GM19438 (cell line): ENCODE results near the gene PTTG1.
A peak's percentile ranks its signal among the peaks of the same experiment; 100 is the strongest.

Experiments
- ATAC-seq: cut with Tn5 transposase; IDR thresholded peaks from one replicate; pipeline ENCODE4 v1.9.1; 2021; ENCODE audit warnings: low read depth; ENCODE audit not compliant: unreplicated experiment

Gene PTTG1

DNA sequence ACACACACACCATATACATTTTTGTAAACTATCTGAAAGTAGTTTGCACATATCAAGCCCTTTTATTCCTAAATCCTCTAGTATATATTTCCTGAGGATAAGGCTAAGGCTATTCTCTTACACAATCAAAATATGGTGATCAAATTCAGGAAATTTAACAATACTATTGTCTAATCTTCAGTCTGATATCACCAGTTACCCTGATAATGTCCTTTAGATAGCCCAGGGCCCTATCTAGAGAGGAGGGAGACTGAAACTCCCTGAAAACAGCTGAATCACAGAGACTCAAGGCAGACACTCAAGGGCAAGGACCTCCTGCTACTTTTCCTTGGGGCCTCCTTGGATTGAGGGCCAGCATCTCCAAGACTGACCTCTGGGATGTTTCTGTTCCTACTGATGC, 30.4 kb downstream of the PTTG1 start:
- ATAC-seq = no peak

DNA sequence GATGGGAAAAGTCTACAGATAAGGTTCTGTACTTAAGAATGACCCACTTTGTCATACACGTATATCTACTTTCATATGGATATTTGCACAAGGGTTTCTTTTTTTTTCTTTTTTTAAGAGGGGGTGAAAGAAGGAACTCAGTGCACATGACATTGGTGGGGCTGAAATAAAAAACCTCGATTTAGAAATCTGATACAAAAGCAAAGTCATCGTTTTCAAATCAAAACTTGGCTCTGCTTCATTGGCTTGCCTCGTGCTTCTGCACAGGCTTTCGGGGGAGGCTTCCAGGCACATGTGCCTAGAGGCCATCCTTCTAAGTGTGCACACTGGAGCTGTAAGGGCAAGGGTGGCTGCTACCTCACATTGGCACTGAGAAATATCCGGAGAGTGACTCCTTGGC, 31.1 kb downstream of the PTTG1 start:
- no peak for ATAC-seq

DNA sequence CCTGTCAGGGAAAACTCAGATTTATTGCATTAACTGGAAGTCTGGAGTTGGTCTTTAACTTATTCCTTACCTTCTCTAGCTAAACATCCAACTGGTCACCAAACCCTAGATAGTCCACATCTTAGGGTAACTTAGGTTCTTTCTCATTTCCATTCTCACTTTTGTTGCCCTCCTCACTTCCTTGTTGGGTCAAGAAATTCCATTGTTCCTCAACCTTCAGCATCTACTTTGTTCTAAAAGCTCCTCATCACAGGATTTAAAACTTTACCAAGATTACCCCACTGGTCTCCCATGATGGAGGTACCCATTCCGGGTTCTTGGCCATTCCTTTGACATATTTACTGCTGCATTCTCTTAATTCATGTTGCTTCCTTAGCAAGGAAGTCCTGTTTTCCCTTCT, 32.1 kb downstream of the PTTG1 start:
- no peak for ATAC-seq

DNA sequence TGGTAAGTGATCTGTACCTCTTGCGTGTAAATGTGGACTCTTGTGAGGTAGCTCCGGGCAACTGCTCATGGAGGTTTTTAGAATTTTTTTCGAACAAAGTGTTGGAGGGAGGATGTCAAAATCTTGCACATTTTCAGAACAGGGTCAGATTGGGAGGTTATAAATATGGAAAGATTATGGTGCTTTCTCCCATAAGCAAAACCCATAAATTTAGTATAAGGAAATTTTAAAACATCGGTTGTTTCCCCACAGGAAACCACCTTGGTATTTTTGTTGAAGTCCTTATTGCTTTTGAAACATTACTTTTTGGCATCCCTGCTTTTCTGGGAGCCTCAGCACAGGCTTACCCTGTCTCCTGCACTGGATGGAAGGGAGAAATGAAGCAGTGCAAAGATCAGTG, 33.9 kb downstream of the PTTG1 start:
- ATAC-seq = no peak

DNA sequence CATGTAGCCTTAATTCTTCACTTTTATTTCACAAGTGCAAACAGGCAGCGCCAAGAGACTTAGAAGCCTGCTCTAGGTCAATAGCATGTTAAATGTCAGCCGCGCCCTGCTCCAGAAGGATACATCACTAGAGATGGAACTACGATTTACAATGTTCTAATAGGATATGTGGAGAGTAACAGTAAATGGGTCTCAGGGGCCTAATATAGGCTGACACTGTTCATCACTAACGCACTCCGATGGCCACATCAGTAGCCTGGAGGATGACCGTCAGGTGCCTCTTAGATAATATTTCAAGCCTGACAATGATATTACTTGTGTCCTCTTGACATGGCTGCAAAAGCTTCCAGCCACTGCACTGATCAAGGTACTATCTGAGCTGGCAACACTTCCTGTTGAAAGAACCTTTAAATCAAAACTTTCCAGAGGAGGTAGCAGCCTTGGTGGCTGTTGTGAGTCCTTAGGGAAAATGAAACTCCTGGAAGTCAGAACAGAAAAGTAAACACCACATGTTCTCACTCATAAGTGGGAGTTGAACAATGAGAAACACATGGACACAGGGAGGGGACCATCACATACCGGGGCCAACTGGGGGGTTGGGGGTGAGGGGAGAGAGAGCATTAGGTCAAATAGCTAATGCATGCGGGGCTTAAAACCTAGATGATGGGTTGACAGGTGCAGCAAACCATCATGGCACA, 35.0 kb downstream of the PTTG1 start:
- ATAC-seq = no peak

DNA sequence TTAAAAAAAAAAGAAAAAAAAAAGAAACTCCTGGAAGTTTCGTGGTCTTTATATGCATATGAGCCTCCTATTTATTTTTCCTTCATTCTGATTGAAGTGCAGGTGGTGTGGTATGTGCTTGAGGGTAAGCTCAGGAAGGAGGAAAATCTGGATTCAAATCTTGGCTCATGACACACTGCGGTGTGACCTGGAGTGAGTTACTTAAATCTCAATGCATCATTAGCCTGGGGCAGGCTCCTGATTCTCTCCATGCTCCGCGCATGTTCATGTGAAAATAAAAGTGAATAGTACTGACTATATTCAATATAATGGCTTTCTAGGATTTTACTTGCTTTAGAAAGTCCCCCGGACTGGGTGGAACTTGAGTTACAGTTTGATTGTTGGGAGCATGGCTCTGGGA, 35.6 kb downstream of the PTTG1 start:
- no peak for ATAC-seq

DNA sequence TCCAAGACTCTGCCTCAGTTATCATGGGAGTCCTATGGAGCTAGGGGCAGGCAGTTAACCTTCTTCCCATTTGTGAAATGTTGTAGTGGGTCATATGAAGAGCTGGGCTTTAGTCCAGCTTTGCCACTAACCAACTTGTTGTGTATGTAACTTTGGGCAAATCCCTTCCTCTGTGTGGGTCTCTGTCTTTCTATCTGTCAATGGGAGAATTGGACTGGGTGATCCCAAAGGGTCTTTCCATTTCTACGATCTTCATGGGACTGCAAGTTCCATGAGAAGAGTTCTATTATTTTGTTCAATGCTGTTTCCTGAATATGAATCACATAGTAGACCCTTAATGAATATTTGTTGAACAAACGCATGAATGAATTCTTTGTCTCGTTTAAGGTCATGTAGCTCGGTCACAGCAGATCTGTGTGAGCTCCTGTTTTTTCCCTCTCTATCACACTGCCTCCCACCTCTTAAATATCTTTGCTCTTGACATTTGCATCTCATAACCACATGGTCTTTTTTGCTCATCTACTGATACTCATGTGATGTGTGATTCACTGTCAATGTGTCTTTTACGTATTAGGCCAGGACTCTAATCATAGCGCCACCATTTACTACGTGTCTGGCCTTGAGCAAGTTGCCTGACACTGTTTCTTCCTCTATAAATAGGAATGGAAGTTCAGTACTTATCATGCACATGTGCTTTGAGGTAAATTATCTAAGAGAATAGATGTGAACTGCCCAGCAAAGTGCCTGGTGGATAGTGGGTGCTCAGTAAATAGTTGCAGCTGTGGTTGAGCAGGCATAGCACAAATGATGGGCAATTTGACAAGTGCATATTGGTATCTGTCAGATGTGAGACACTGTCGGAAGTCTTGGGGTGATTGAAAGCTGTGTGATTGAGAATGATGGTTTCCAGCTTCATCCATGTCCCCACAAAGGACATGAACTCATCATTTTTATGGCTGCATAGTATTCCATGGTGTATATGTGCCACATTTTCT, 37.4 kb downstream of the PTTG1 start:
- ATAC-seq = no peak

DNA sequence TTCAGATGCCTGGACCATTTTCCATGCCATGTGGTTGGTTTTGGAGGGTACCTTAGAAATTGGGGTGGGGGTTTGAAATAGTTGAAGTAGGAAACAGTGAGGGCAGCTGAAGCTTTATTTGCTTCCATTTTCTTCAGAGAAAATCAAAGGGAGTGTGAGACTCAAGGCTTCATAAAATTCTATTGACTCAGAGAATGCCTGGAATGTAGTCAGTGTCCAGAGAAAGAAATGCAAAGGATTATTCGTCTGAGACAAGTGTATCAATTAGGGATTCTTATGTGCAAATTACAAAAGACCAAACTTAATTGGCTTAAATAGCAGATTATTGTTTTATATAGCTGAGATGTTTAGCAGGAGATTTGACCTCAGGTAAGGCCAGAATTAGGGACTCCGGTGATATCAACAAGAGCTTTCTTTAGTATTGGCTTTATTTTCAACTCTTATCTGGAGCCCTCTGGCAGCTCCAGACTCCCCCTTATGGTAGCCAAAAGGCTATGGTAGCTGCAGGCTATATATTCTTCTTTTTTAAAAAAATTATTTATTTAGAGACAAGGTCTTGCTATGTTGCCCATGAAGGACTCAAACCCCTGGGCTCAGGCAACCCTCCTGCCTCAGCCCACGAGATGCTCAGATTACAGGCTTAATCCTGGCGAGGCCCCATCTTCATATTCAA, 38.9 kb downstream of the PTTG1 start:
- ATAC-seq = no peak

DNA sequence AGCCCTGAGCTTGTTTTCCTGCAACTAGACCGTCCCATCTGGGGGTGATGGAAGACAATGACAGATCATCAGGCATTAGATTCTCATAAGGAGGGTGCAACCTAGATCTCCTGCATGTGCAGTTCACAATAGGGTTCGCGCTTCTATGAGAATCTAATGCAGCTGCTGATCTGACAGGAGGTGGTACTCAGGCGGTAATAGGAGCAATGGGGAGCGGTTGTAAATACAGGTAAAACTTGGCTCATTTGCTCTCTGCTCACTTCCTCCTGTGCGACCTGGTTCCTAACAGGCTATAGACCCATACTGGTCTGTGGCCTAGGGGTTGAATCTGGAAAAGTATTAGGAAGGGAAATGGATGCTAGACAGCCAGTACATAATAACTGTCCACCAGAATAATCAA, 39.7 kb downstream of the PTTG1 start:
- ATAC-seq = no peak

DNA sequence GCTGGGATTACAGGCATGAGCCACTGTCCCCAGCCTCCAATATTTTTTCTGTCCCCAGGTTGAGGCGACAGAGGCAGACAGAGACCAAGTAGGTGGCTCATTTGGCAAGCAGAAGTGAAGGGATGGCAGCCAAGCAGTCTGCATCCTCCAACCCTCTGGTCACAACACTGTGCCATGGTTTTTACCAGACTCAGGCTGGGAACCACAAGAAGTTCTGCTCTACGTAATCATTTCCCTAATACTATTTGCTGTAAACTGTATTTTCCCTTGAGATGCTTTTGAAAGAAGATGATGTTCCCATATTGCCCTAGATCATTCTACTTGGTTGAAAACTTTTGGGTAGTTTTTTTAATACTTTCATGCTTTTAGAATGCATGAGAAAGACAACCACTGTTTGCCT, 40.5 kb downstream of the PTTG1 start:
- no peak for ATAC-seq

DNA sequence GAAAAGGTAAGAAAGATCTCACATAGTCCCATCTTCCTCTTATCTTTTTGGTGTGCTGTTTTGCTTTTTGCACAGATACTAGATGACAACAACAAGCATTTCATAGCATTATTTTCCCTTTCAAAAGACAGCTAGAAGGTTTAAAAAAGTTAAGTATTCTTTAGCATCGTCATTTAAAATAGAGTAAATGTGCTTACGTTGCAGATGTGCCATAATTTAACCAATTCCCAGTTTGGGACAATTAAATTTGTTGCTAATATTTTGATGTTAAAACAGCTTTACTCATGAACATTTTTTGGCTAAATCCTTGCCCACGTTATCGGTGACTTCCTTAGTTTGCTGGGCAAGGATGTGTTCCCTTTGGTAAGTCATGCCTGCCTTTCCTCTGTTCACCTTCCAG, 41.6 kb downstream of the PTTG1 start:
- ATAC-seq = no peak

DNA sequence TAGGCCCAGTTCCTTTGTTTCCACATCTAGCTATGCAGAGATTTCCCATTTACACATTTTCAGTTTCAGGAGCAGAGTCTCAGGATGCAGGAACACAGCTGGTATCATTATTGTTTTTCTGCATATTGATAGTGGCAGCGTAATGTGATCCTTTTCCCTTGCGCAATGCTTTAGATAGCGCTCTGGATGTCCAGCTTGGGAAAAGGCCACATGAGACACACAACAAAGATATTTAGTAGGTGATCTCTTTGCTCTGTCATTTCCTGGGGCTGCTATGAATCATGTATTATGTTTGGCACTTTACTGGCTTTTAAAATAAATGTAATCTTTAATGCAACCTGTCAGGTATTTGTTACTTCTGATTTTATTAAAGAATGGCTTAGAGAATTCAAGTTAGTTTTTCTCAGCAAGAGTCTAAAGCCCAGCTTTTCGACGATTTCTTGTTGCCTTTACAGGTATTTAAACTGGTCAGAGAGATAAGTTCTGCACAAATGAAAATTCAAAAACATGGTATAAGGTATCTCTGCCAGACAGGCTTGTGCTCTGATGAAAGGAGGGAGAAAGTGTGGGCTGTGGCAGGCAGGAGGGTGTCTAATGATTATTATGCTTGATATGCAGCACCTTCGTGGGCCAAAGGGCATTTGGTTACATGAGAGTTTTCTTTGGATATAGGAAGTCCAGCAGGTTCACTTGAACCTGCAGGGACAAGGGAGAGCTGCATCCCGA, 42.2 kb downstream of the PTTG1 start:
- ATAC-seq = no peak

DNA sequence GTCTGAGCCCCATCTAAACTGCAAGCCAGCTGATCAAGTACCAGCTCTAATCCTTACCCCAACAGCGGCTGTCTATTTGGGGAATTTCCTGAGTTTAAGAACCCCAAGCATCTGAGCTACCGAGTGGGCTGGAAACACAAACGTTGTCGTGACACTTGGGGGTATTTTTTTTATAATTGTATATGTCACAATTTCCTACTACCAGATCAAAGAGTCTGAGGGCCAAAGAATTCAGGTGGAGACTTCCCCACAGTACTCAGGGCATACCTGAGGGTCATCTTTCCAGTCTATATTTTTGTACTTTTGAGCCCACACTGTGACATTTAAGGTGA, 42.8 kb downstream of the PTTG1 start:
- ATAC-seq = no peak

DNA sequence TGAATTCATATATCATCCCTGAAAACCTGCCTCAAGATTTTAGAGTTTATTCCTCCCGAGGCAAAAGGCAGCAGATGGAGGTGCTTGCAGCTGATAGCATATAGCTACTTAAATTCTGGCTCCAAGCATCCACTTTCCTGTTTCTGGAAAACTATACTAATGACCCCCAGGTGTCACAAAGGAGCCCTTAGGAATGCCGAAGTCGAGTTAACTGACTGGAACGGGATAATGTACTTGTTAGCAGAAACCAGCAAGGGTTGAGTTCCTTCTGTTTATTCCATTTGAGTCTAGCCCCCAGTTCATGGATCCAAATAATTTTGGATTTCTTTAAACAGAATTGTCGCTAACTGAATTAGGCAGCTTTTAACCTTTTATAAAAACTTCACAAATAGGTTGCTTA, 44.5 kb downstream of the PTTG1 start:
- no peak for ATAC-seq

DNA sequence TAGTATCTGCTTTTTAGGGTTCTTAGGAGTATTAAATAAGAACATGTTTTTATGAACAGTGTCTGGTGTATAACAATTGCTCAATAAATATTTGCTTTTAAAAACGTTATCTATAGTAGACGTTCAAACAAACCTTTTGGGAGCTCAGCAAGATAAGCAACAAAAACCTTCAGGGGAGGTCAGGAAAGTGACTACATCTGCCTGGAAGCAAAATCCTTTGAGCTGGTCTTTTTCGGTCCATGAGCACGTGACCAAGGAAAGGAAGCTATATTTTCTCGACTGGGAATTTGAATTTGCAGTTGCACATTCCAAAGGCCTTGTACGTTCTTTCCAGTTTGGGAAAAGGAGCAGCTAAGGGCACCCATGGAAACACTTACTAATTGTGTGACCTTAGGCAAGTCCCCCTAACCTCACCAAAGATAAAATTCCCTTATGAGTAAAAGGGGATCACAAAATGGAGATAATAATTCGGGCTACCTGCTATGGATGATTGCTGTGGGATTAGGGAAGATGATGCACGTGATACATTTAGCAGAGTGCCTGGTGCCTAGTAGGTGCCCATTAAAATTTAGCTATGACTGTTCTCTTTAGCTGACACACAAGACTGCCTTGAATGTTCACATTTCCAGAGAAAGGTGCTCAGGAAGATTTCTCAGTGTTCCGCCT, 45.4 kb downstream of the PTTG1 start:
- ATAC-seq = no peak

DNA sequence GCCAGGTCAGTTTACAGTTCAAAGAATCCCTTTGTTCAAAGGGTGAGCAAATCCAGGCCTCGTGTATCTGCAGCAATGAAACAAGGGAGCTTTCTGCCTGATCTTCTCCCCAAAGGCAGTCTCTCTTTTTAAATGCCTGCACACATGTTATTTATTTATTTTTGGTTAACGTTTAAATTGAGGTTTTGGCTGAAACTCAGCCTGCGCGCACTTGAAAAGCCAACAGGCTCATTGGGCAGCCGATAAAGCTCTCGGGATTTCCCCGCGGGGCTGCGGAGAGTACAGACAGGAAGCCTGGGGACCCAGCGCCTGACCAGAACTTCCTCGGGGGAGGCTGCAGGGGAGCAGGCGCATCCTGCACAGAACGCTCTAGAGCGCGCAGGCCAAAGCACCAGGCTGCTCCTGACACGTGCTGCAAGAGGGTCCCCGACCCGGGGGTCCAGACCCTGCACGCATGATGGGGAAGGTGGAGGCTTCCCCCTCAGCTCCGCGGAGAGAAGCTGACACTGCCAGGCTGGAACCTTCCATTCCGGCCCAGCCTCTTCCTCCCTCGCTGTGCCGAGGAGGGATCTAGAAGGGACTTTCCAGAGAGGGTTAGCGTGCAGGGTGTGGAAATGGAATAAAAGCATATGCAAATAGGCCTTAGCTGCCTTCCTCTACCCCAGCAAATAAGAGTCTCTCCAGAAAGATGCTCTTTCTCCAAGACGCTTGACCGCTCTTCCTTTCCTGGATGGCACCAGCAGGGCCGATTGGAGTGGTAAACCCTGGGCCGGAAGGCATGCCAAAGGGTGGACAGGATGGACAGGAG, 46.1 kb downstream of the PTTG1 start:
- ATAC-seq = peak; percentile 93

DNA sequence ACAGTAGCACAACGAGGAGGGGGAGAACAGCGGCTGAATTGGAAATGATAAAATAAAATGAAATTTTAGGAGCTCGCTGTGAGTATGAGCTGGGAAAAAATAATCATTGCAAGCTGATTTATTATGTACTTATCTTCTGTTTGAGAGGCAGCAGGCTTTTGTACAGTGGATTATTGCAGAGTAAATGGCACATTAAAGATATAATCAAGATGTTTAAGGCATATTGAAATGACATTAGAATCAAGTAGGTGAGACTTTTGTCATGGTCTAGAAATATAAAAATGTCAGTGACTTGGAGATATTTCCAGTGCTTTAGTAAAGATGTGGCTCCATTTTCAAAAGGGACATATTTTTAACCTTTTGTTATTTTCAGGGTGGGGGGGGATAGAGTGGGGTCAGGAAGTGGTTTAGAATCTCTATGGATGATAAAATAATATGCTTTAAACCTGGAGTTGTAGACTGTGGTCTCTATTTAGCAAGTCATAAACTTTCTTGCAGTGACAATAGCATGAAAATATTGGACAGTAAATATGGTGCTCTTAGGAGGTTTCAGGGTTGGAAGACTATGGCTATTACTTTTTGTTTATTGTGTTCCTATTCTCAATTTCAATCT, 46.8 kb downstream of the PTTG1 start:
- no peak for ATAC-seq

DNA sequence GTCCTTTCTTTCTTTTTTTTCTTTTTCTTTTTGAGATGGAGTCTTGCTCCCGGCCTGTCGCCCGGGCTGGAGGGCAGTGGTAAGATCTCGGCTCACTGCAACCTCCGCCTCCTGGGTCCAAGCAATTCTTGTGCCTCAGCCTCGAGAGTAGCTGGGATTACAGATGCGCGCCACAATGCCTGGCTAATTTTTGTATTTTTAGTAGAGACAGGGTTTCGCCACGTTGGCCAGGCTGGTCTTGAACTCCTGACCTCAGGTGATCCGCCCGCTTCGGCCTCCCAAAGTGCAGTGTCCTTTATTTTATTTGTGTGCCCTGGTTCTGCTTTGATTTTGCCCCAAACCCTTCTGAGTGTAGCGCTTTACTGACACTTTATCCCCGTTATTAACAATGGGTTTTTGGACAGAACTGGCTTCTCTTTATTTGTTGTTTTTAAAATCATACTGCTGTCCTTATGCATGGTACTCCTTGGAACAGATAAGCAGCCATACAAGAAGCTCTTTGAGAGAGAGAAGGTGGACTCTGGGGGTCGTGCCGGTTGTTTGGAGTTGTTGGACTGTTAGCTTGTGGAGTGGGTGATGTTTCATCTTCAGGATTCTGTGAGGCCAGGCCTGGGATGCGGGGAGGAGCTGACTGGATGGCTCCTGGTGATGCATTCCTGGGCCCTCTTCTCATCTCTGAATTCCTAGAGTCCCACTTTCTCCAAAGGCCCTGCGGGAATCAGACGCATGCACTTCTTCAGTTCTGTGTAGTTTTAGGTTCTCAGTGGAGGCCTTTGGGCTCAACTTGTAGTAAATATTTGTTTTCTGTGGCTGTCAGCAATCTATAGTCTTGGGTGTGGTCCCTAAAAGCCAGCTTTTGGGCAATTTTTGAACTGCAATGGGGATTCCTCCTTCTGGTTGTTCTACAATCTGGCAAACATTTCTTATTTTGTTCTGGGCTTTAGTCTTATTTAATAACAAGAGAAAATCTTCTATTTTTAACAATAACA, 47.8 kb downstream of the PTTG1 start:
- ATAC-seq = no peak
